SK-N-MC (cell line): ENCODE data around the gene UNK.
"Not testable (repeated sequence)": the region's sequence is repeated elsewhere in the genome, so short reads cannot be mapped to it uniquely, and the experiment has no call there.

Experiments used
- DNase-seq: peaks from one replicate; pipeline ENCODE4 v3.0.0-alpha.2; 2011; ENCODE audit warnings: low read depth, low spot score
- H3K27ac ChIP-seq: fragments of 200-600 bp; sonication (generic); 2 replicates; pipeline ENCODE4 v1.5.1; 2016; ENCODE audit warnings: mixed run types
- H3K36me3 ChIP-seq: fragments of 200-600 bp; sonication (generic); 2 replicates; pipeline ENCODE4 v1.6.1; 2017; ENCODE audit warnings: antibody characterized with exemption, low read length, mixed read lengths; ENCODE audit not compliant: insufficient read depth
- H3K4me3 ChIP-seq: fragments of 200-600 bp; sonication (generic); 2 replicates; pipeline ENCODE4 v1.5.1; 2016
- H3K9ac ChIP-seq: fragments of 200-600 bp; sonication (generic); 2 replicates; pipeline ENCODE4 v1.8.0; 2017; ENCODE audit warnings: mixed run types, mixed read lengths; ENCODE audit not compliant: insufficient read length
- H3K9me3 ChIP-seq: fragments of 200-600 bp; sonication (generic); 2 replicates; pipeline ENCODE4 v1.6.1; 2017; ENCODE audit warnings: low read depth, mild to moderate bottlenecking, antibody characterized with exemption, low read length, moderate library complexity, mixed read lengths
- EZH2 ChIP-seq: fragments of 200-600 bp; sonication (generic); IDR thresholded peaks from one replicate; pipeline ENCODE4 v1.6.1; 2017; ENCODE audit warnings: antibody characterized with exemption
- FOXP2 ChIP-seq: optimal IDR thresholded peaks from 2 replicates; pipeline ENCODE3; 2011; ENCODE audit warnings: mild to moderate bottlenecking, moderate library complexity; ENCODE audit not compliant: insufficient read depth; ENCODE audit errors: extremely low read length, control extremely low read depth
- POLR2AphosphoS5 ChIP-seq: IDR thresholded peaks from 2 replicates; pipeline ENCODE4 v1.6.1; 2012; ENCODE audit warnings: mild to moderate bottlenecking, low read depth, low read length, borderline replicate concordance

UNK gene

GRCh38 chr17:75807861-75808260, 23.3 kb downstream of the UNK start:
- H3K9ac ChIP-seq = no peak overlapping the region
- no peak for DNase-seq
- H3K36me3 ChIP-seq = peaks cover 21% of the 10 kb centered on the region; the same call in 1 of the 2 replicates
- H3K27ac ChIP-seq = no peak overlapping the region
- TF ChIP-seq EZH2 (no peak), FOXP2 (no peak), POLR2AphosphoS5 (no peak)
- H3K9me3 ChIP-seq = no peaks in the 10 kb centered on the region
- H3K4me3 ChIP-seq = no peak overlapping the region

GRCh38 chr17:75808549-75808904, 23.9 kb downstream of the UNK start:
- no peak for TF ChIP-seq POLR2AphosphoS5
- no peak for TF ChIP-seq EZH2
- no peak for TF ChIP-seq FOXP2
- DNase-seq = no peak
- Histone ChIP-seq H3K36me3 (peaks cover 27% of the 10 kb centered on the region; the same call in 1 of the 2 replicates), H3K9ac (no peak overlapping the region), H3K27ac (no peak overlapping the region), H3K9me3 (no peaks in the 10 kb centered on the region), H3K4me3 (no peak overlapping the region)

- H3K9me3 ChIP-seq = no peaks in the 10 kb centered on the region
- no peak overlapping the region for H3K9ac ChIP-seq
- peaks cover 32% of the 10 kb centered on the region; the same call in 1 of the 2 replicates for H3K36me3 ChIP-seq
- H3K4me3 ChIP-seq = no peak overlapping the region
- TF ChIP-seq EZH2 = no peak
- TF ChIP-seq FOXP2 = no peak
- TF ChIP-seq POLR2AphosphoS5 = no peak
- no peak overlapping the region for H3K27ac ChIP-seq
- DNase-seq = no peak
These were observed 24.5 kb downstream of the UNK start for GRCh38 chr17:75808905-75809621.

- TF ChIP-seq POLR2AphosphoS5 (no peak), FOXP2 (no peak), EZH2 (no peak)
- H3K27ac ChIP-seq = no peak overlapping the region
These were observed 25.1 kb downstream of the UNK start for GRCh38 chr17:75809631-75810111.

GRCh38 chr17:75810216-75810615, 25.6 kb downstream of the UNK start:
- no peak for DNase-seq
- H3K27ac ChIP-seq = no peak overlapping the region
- H3K36me3 ChIP-seq = peaks cover 41% of the 10 kb centered on the region; the same call in 1 of the 2 replicates
- H3K4me3 ChIP-seq = no peak overlapping the region
- no peak overlapping the region for H3K9ac ChIP-seq
- TF ChIP-seq POLR2AphosphoS5 (no peak), EZH2 (no peak), FOXP2 (no peak)
- H3K9me3 ChIP-seq = no peaks in the 10 kb centered on the region

More at GRCh38 chr17:75809631-75810111, 25.1 kb downstream of the UNK start:
- Histone ChIP-seq H3K9me3 (no peaks in the 10 kb centered on the region), H3K9ac (no peak overlapping the region), H3K36me3 (peaks cover 36% of the 10 kb centered on the region; the same call in 1 of the 2 replicates), H3K4me3 (no peak overlapping the region)
- DNase-seq = no peak

- not testable (repeated sequence) for DNase-seq, H3K4me3 ChIP-seq, H3K27ac ChIP-seq, H3K9ac ChIP-seq, H3K9me3 ChIP-seq
- peaks cover 41% of the 10 kb centered on the region; the same call in 1 of the 2 replicates for H3K36me3 ChIP-seq
These were observed 26.1 kb downstream of the UNK start for GRCh38 chr17:75810756-75811155.

GRCh38 chr17:75811174-75811573, 26.6 kb downstream of the UNK start:
- Histone ChIP-seq H3K27ac (no peak overlapping the region), H3K9ac (no peak overlapping the region), H3K4me3 (no peak overlapping the region), H3K36me3 (peaks cover 44% of the 10 kb centered on the region; the same call in 1 of the 2 replicates), H3K9me3 (no peaks in the 10 kb centered on the region)
- TF ChIP-seq POLR2AphosphoS5 (no peak), FOXP2 (no peak), EZH2 (no peak)
- no peak for DNase-seq

GRCh38 chr17:75812096-75813013, 27.7 kb downstream of the UNK start:
- TF ChIP-seq EZH2 (no peak), FOXP2 (no peak)
- no peak overlapping the region for H3K9ac ChIP-seq
- DNase-seq = no peak

More at GRCh38 chr17:75812096-75813013, 27.7 kb downstream of the UNK start:
- H3K36me3 ChIP-seq = peaks cover 51% of the 10 kb centered on the region; the same call in 1 of the 2 replicates
- no peak overlapping the region for H3K27ac ChIP-seq
- no peaks in the 10 kb centered on the region for H3K9me3 ChIP-seq
- H3K4me3 ChIP-seq = no peak overlapping the region
